Amygdala (tissue), 56 donors: ENCODE data around the gene FANCE.

ENCODE experiments used
- DNase-seq, 56 donors: peaks; one replicate each; lab custom pipeline; 2025; lab: John Stamatoyannopoulos, UW

The FANCE gene

GRCh38 chr6:35457907-35458306 lies 5.8 kb downstream of the FANCE start:
- DNase-seq = no peak

- no peak for DNase-seq
Observed at GRCh38 chr6:35461270-35461669, 9.1 kb downstream of the FANCE start.

GRCh38 chr6:35463292-35463691 lies 11.2 kb downstream of the FANCE start:
- no peak for DNase-seq

GRCh38 chr6:35465646-35466045 lies 13.5 kb downstream of the FANCE start:
- no peak for DNase-seq

- DNase-seq = peak; percentile 60 to 97 (median 90)
Observed at GRCh38 chr6:35468181-35468979, 16.2 kb downstream of the FANCE start, which contains the start of gene RPL10A. Gene RPL10A, plus strand, starts transcription at chr6:35468401. Its CDS starts 34 bp downstream, at chr6:35468435.

GRCh38 chr6:35468980-35469750 lies 17.0 kb downstream of the FANCE start:
- DNase-seq = peak in 6 of 56 donors; percentile 51 to 75 (median 62)

- DNase-seq = peak in 1 of 56 donors; percentile 8
Observed at GRCh38 chr6:35469751-35470662, 17.9 kb downstream of the FANCE start.

GRCh38 chr6:35470663-35471120 lies 18.6 kb downstream of the FANCE start:
- DNase-seq = no peak

- no peak for DNase-seq
Observed at GRCh38 chr6:35471836-35472345, 19.8 kb downstream of the FANCE start.

- no peak for DNase-seq
Observed at GRCh38 chr6:35473075-35473849, 21.1 kb downstream of the FANCE start.

GRCh38 chr6:35473850-35474130 lies 21.7 kb downstream of the FANCE start:
- DNase-seq = no peak

GRCh38 chr6:35474131-35474941 lies 22.2 kb downstream of the FANCE start:
- DNase-seq = no peak

- DNase-seq = no peak
Observed at GRCh38 chr6:35474942-35475570, 22.9 kb downstream of the FANCE start.

GRCh38 chr6:35475573-35475972 lies 23.4 kb downstream of the FANCE start:
- DNase-seq = no peak

- DNase-seq = no peak
Observed at GRCh38 chr6:35476004-35476403, 23.9 kb downstream of the FANCE start.

- no peak for DNase-seq
Observed at GRCh38 chr6:35477028-35477427, 24.9 kb downstream of the FANCE start.

- no peak for DNase-seq
Observed at GRCh38 chr6:35477551-35478179, 25.5 kb downstream of the FANCE start.

GRCh38 chr6:35478259-35478658 lies 26.1 kb downstream of the FANCE start:
- no peak for DNase-seq
